AG09309 (cell line): ENCODE measurements around the gene GPR107.

Experiments
- DNase-seq: peaks from one replicate; pipeline ENCODE4 v3.0.0-alpha.2; 2010; ENCODE audit warnings: low read depth
- H3K4me3 ChIP-seq: 2 replicates; pipeline ENCODE4 v1.5.1; 2011; ENCODE audit warnings: mild to moderate bottlenecking, low read depth, low read length, moderate library complexity; ENCODE audit not compliant: control insufficient read depth
- TF ChIP-seq, protein P1 (sequence below): IDR thresholded peaks from 2 replicates; pipeline ENCODE4 v1.5.1; 2011; ENCODE audit warnings: mild to moderate bottlenecking, low read depth, low read length, inconsistent platforms; ENCODE audit not compliant: insufficient read depth, control insufficient read depth; ENCODE audit errors: missing control alignments

GPR107 gene

DNA sequence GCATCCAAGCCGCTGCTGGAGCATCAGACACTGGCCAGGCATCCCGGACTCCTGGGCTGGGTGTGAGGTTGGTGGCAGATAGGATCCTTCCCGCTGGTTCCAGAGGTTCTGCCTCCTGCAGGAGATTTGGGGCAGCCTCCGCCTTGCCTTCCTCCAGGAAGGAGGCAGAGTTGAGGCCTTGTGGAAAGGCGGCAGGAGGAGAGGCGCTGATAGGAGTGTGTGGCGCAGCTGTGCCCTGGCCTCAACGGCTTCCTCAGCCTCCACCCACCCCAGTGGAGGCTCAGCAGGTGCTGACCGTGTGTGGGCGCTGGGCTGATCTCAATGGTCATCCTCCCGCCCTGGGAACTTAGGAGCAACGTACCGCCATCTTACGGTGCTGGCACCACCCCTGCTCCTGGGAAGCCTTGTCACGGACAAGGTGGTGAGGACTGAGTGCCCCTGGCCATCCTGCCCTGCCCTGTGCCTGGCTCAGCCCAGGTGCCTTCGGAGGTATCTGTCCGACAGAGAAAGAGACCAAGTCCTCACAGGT is 128.7 kb downstream of the GPR107 start:
- TF ChIP-seq, protein P1, sequence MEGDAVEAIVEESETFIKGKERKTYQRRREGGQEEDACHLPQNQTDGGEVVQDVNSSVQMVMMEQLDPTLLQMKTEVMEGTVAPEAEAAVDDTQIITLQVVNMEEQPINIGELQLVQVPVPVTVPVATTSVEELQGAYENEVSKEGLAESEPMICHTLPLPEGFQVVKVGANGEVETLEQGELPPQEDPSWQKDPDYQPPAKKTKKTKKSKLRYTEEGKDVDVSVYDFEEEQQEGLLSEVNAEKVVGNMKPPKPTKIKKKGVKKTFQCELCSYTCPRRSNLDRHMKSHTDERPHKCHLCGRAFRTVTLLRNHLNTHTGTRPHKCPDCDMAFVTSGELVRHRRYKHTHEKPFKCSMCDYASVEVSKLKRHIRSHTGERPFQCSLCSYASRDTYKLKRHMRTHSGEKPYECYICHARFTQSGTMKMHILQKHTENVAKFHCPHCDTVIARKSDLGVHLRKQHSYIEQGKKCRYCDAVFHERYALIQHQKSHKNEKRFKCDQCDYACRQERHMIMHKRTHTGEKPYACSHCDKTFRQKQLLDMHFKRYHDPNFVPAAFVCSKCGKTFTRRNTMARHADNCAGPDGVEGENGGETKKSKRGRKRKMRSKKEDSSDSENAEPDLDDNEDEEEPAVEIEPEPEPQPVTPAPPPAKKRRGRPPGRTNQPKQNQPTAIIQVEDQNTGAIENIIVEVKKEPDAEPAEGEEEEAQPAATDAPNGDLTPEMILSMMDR = no peak
- DNase-seq = no peak
- no peak overlapping the region for H3K4me3 ChIP-seq

DNA sequence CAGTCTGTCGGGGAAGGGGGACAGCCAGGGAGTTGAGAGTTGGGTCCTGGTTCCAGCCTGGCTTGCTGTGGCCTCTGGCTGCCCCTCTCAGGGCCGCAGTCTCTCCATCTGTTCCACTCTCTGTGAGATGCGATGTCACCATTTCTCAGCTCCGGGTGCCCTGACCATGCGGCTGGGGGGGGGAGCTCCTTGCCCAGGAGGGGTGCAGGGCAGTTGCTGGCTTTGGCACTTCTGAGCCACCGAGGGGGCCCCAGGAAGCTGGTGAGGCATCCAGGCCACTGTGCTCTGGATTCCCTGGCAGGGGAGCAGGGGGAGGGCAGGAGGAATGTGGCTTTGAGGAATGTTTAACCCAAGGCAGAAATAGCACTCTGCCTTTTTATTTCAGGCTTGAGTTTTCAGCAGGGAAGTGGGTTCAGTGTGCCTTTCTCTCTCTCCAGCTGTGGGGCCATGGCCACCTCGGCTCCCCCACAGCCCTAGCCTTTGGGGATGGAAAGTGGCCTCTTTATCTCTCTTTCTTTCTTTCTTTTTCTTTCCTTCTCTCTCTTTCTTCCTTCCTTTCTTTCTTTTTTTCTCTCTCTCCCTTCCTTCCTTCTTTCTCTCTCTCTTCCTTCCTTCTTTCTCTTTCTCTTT is 129.5 kb downstream of the GPR107 start:
- peak; percentile 35 for DNase-seq
- TF ChIP-seq, protein P1 = no peak
- H3K4me3 ChIP-seq = no peak overlapping the region; the same call in 1 of the 2 replicates

DNA sequence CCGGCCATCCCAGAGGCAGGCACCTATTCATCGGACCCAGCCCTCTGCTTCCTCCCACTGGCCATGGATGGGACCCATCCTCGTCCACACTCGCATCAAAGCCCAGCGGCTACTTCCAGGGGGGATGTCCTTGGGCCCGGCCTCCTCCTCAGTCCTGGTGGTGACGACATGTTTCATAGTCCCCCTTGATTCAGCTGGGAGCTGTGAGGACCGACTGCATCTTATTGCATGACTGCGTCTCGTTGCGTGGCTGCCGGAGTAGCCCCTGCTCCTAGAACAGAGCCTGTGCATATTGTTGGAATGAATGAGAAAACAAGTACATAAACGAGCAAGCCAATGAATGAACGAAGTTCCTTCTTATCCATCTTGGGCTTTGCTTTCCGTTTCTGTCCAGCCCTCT is 131.3 kb downstream of the GPR107 start:
- TF ChIP-seq, protein P1 = no peak
- no peak overlapping the region for H3K4me3 ChIP-seq
- no peak for DNase-seq

DNA sequence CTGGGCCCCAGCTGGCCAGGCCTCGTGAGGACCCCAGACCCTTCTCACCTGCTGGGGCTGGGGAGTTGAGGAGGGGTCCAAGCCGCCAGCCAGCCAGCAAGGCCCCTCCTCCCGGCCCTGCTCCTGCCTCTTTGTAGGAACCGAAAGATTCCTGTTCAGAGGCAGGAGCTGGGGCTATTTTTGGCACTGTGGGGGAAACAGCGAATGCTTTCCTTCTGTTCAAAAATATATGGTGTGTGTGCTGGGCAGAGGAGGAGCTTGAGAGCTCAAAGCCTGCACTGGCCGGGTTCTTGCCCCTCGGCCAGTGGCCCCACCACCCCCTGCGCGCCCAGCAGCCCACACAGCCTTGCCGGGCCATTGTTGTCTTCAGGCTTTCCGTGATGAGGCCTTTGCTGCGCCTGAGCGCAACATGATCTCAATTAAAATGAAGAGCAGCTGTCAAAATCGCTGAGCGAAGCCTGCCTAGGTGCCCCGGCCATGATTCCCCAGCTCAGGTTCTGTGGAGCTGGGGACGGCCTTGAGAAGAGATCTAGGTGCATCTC is 131.9 kb downstream of the GPR107 start:
- TF ChIP-seq, protein P1 = no peak
- DNase-seq = no peak
- H3K4me3 ChIP-seq = no peak overlapping the region

DNA sequence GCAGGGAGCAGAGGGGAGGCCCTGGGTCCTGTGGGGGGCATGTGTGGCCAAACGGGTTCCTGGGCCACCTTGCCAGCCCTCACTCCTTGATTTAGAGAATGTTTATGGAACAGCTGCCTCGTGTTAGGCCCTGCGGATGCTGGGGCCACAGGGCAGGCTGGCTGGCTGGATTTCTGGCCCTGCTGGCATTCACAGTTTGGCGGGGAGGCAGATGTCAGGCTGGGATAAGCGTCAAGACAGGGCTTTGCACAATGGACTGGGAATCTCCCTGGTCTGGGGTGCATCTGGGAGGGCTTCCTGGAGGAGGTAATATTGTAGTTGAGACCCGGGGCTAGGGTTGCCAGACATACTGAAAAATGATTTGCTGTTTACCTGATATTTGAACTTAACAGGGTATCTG is 132.3 kb downstream of the GPR107 start:
- no peak for DNase-seq
- TF ChIP-seq, protein P1 = no peak
- no peak overlapping the region for H3K4me3 ChIP-seq

DNA sequence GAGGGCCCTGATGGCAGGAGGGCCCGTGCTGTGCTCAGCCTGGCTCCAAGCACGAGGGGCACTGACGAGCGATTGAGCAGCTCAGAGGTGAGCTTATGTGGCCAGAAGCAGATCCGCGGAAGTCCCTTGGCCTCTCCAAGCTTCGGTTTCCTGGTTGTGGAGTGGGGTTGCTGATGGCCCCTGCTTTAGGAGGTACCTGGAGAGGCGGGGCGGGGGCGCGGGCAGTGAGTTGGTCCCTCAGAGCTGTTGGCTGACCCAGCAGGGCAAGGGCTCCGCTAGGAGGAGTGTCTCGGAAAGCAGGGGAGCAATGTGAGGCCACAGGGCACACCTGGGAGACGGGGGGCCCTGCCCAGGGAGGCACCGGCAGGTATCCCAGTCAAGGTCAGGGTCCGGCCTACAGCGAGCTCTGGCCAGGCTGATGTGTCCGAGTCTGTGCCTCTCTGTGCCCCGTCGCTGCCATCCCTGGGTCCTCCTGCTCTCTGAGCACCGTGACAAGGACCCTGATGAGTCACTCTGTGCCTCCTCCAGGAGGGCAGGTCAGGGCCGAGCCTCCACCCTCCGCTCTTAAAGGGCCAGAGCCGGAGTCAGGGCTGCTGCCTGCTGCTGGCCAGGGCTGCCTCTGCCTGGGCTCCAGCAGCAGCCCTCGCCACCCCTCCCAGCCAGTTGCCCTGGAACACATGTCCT is 133.3 kb downstream of the GPR107 start:
- H3K4me3 ChIP-seq = no peak overlapping the region
- TF ChIP-seq, protein P1 = no peak
- DNase-seq = no peak
